ENCODE data around the gene CSNK1D. TPM values are rescaled to one million over a fixed set of nuclear protein-coding genes. Genes with fewer than 3 reads are reported as not detected.
A peak's percentile ranks its signal among the peaks of the same experiment; 100 is the strongest.

The CSNK1D gene
- total RNA-seq, 1 experiment from 2014 or later = 157 TPM

DNA sequence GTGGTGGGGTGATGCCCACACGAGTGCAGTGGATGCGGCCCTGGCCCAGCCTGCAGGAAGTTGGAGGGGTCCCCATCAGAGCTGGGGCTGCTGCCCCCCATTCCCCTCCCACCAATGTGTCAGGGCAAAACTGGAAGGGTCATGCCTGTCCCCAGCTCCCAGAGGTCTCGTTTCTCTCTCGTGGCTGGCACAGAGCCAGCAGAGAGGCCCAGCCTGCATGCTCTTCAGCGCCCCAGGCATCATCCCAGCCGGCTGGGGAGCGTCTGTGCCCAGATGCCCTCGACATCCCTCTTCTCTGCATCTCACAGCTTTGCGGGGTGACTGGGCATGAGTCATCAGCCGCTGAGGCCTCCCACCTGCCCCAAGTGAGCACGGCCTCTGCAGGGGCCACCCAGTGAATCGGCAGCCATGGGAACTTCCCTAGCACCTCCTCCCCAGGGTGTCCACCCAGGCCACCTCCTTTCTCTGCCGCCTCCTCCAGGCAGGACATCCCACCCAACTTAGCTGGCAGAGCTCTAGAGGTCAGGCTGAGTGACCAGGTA, 9.8 kb upstream of the CSNK1D start:
- peak overlapping the region; percentile 33 for H3K27ac Mint-ChIP-seq (ENCODE audit: unreplicated experiment)
- CTCF ChIA-PET = interaction anchor here (0.8 kb wide), 1 partner anchor 9 kb away, joined by 5 read pairs; no protein-coding TSS in a partner anchor
- TF ChIP-seq, protein P1, sequence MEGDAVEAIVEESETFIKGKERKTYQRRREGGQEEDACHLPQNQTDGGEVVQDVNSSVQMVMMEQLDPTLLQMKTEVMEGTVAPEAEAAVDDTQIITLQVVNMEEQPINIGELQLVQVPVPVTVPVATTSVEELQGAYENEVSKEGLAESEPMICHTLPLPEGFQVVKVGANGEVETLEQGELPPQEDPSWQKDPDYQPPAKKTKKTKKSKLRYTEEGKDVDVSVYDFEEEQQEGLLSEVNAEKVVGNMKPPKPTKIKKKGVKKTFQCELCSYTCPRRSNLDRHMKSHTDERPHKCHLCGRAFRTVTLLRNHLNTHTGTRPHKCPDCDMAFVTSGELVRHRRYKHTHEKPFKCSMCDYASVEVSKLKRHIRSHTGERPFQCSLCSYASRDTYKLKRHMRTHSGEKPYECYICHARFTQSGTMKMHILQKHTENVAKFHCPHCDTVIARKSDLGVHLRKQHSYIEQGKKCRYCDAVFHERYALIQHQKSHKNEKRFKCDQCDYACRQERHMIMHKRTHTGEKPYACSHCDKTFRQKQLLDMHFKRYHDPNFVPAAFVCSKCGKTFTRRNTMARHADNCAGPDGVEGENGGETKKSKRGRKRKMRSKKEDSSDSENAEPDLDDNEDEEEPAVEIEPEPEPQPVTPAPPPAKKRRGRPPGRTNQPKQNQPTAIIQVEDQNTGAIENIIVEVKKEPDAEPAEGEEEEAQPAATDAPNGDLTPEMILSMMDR (IDR thresholded peaks at IDR 0.05; ENCODE audit: unreplicated experiment) = no peak
- peaks cover 14% of the 10 kb centered on the region for H3K36me3 Mint-ChIP-seq (ENCODE audit: insufficient read depth, unreplicated experiment)
- DNase-seq = peak; percentile 55
- peak overlapping the region; percentile 7 for H3K4me3 Mint-ChIP-seq (ENCODE audit: low read depth, unreplicated experiment)
- peaks cover 47% of the 10 kb centered on the region for H3K4me1 Mint-ChIP-seq (ENCODE audit: low read depth, unreplicated experiment)
- no peaks in the 10 kb centered on the region for H3K27me3 Mint-ChIP-seq (ENCODE audit: unreplicated experiment)
- intact Hi-C loops (cut with micrococcal nuclease; ENCODE audit: unreplicated experiment) = no loop called here
- BruUV-seq (replicated peaks) = no TSS peak
- H3K9me3 Mint-ChIP-seq (ENCODE audit: low read depth, unreplicated experiment) = no peaks in the 10 kb centered on the region

DNA sequence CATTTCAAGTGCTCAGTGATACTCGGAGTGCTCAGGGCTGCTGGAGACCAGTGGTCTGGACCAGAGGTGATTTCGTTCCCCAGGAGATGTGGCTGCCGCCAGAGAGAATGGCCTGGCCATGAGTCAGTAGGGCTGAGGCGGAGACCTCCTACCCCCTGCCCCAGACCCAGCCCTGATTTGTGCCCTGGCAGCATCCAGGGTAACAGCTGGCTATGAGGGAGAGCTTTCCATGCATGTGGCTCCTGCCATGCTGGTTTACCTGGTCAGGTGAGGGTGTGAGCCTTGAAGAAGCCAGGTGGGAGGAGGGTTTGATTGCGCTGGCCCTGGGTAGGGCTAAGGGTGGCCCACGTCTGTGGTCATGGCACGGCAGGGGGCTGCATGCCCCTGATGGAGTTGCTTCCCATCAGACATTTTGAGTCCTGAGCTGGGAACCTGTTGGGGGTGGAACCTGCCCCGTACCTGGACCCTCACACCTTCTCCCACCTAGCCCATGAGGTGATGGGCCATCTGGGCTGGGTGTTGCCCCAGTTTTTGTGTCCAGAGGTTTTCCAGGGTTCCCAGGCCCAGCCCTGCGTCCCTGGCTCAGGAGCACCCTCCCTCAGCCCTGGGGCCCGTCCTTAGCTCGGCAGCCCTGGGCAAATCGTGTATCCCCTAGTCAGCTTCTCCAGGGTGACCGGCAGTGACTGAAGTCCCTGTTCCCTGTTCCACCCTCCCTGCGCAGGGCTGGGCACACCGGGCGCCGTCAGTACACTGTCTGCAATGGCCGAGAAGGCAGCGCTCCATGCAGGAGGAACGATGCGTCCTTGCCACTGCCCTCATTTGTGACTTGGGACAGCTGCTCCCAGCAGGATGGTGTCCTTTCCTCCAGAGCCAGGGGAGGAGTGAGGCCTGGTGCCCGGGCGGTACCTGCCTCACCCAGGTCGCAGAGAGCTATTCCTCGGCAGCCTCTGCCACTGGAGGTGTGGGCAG, 9.0 kb upstream of the CSNK1D start:
- H3K4me1 Mint-ChIP-seq (ENCODE audit: low read depth, unreplicated experiment) = peaks cover 46% of the 10 kb centered on the region
- H3K27me3 Mint-ChIP-seq (ENCODE audit: unreplicated experiment) = no peaks in the 10 kb centered on the region
- peak overlapping the region; percentile 78 for H3K27ac Mint-ChIP-seq (ENCODE audit: unreplicated experiment)
- peak overlapping the region; percentile 7 for H3K4me3 Mint-ChIP-seq (ENCODE audit: low read depth, unreplicated experiment)
- intact Hi-C loops (cut with micrococcal nuclease; ENCODE audit: unreplicated experiment) = no loop called here
- TF ChIP-seq, protein P1 (IDR thresholded peaks at IDR 0.05; ENCODE audit: unreplicated experiment) = no peak
- no TSS peak for BruUV-seq (replicated peaks)
- DNase-seq = no peak
- no peaks in the 10 kb centered on the region for H3K9me3 Mint-ChIP-seq (ENCODE audit: low read depth, unreplicated experiment)
- peaks cover 7% of the 10 kb centered on the region for H3K36me3 Mint-ChIP-seq (ENCODE audit: insufficient read depth, unreplicated experiment)
- CTCF ChIA-PET = interaction anchor here (0.8 to 1.5 kb wide), 2 partner anchors 15 to 18 kb away, joined by 3 read pairs; no protein-coding TSS in a partner anchor

DNA sequence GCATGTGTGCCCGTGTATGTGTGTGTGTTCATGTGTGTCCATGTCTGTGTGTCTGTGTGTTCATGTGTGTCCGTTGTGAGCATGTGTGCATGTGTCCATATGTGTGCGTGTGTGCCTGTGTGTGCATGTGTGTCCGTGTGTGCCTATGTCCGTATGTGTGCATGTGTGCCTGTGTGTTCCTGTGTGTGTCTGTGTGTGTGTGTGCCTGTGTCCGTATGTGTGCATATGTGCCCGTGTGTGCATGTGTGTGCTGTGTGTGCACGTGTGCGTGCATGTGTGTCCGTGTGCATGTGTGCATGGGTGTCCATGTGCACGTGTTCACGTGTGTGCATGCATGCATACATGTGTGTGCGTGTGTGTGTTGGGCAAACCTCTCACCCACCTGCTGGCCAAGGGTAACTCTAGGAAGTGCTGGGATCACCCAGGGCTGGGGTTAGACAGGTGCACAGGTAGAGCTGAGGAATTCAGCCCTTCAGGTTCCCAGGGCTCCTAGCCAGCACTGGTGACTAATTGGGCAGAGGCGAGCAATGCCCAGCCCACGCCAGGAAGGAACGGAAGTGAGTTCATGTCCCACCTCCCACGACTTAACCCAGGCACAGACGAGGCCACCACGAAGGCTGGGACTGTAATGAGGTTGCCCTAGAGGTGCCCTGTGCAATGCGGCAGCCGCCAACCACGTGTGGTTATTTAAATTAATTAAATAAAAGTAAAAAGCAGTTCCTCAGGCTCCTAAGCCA, 8.2 kb upstream of the CSNK1D start:
- peak overlapping the region; percentile 78 for H3K27ac Mint-ChIP-seq (ENCODE audit: unreplicated experiment)
- intact Hi-C loops (cut with micrococcal nuclease; ENCODE audit: unreplicated experiment) = no loop called here
- TF ChIP-seq, protein P1 (IDR thresholded peaks at IDR 0.05; ENCODE audit: unreplicated experiment) = no peak
- CTCF ChIA-PET = interaction anchor here (0.8 to 1.5 kb wide), 2 partner anchors 16 to 19 kb away, joined by 3 read pairs; no protein-coding TSS in a partner anchor
- peak overlapping the region; percentile 43 for H3K4me3 Mint-ChIP-seq (ENCODE audit: low read depth, unreplicated experiment)
- H3K4me1 Mint-ChIP-seq (ENCODE audit: low read depth, unreplicated experiment) = peaks cover 54% of the 10 kb centered on the region
- H3K36me3 Mint-ChIP-seq (ENCODE audit: insufficient read depth, unreplicated experiment) = peaks cover 12% of the 10 kb centered on the region
- BruUV-seq (replicated peaks) = no TSS peak
- no peaks in the 10 kb centered on the region for H3K9me3 Mint-ChIP-seq (ENCODE audit: low read depth, unreplicated experiment)
- no peaks in the 10 kb centered on the region for H3K27me3 Mint-ChIP-seq (ENCODE audit: unreplicated experiment)
- peak; percentile 80 for DNase-seq

DNA sequence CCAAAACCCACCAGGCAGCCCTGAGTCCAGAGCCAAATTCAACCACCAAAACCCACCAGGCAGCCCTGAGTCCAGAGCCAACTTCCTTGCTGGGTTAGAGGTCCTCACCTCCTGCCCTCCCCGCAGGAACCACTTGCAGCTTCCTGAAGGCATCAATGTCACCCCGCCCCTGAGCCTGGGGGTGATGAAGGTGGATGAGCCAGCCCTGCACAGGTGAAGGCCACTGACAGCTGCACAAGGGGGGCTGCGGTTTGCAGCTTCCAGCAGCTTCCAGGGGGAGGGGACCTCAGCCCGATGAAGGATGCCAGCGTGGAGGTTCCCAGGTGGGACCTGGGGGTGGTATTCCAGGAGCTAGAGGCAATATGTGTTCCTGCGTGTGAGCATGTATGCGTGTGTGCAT, 7.6 kb upstream of the CSNK1D start:
- Mint-ChIP-seq H3K4me3 (ENCODE audit: low read depth, unreplicated experiment) (peak overlapping the region; percentile 43), H3K27ac (ENCODE audit: unreplicated experiment) (no peak overlapping the region), H3K27me3 (ENCODE audit: unreplicated experiment) (no peaks in the 10 kb centered on the region), H3K4me1 (ENCODE audit: low read depth, unreplicated experiment) (peaks cover 60% of the 10 kb centered on the region), H3K36me3 (ENCODE audit: insufficient read depth, unreplicated experiment) (peaks cover 12% of the 10 kb centered on the region), H3K9me3 (ENCODE audit: low read depth, unreplicated experiment) (no peaks in the 10 kb centered on the region)
- no TSS peak for BruUV-seq (replicated peaks)
- DNase-seq = no peak
- CTCF ChIA-PET = interaction anchor here (1.5 kb wide), 1 partner anchor 17 kb away, joined by 3 read pairs; no protein-coding TSS in a partner anchor
- TF ChIP-seq, protein P1 (IDR thresholded peaks at IDR 0.05; ENCODE audit: unreplicated experiment) = no peak
- intact Hi-C loops (cut with micrococcal nuclease; ENCODE audit: unreplicated experiment) = no loop called here
